Fibroblast of pulmonary artery (primary cell): Measurements from ENCODE around the gene MYL9.

ENCODE experiments used
- DNase-seq: peaks from one replicate; pipeline ENCODE4 v3.0.0-alpha.2; 2010; ENCODE audit warnings: low read depth
- H3K4me3 ChIP-seq: replicated peaks from 2 replicates; pipeline ENCODE4 v1.5.1; 2011; ENCODE audit warnings: low read depth, mild to moderate bottlenecking, control low read depth, low read length, moderate library complexity
- TF ChIP-seq, protein P1 (sequence below): IDR thresholded peaks from 2 replicates; pipeline ENCODE4 v1.5.1; 2011; ENCODE audit warnings: mild to moderate bottlenecking, control low read depth, low read length, inconsistent platforms; ENCODE audit errors: missing control alignments

MYL9 gene

DNA sequence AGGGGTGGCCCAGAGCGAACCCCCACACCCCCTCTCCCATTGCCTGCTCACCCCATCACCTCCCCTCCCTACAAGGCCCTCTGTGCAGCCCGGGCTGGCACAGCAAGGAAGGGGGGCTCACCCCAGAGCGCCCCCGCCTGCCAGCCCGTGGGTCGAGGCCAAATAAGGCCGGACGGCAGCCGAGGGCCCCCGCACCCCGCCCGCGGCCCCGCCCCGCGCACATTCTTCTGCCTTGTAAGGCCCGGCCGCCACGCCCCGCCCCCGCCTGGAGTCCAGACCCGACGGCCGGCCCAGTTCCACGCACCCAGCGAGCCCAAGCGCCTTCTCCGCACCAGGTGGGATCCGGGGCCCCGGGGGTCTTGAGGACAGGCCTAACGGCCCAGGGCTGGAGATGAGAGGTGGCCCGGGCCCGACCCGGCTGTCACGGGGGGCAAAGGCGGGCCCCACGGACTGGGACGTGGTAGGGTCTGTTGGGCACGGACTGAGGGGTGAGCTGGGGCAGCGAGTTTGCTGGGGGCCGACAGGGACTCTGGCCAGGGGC is at the start of gene MYL9:
Gene MYL9, plus strand, starts transcription at position 293 of the 541 bp plus-strand sequence. CDS start 3,366 bp downstream, outside the sequence.
- TF ChIP-seq, protein P1, sequence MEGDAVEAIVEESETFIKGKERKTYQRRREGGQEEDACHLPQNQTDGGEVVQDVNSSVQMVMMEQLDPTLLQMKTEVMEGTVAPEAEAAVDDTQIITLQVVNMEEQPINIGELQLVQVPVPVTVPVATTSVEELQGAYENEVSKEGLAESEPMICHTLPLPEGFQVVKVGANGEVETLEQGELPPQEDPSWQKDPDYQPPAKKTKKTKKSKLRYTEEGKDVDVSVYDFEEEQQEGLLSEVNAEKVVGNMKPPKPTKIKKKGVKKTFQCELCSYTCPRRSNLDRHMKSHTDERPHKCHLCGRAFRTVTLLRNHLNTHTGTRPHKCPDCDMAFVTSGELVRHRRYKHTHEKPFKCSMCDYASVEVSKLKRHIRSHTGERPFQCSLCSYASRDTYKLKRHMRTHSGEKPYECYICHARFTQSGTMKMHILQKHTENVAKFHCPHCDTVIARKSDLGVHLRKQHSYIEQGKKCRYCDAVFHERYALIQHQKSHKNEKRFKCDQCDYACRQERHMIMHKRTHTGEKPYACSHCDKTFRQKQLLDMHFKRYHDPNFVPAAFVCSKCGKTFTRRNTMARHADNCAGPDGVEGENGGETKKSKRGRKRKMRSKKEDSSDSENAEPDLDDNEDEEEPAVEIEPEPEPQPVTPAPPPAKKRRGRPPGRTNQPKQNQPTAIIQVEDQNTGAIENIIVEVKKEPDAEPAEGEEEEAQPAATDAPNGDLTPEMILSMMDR = no peak
- peak within 1 kb of the TSS; percentile 87 for H3K4me3 ChIP-seq
- peak; percentile 77 for DNase-seq

DNA sequence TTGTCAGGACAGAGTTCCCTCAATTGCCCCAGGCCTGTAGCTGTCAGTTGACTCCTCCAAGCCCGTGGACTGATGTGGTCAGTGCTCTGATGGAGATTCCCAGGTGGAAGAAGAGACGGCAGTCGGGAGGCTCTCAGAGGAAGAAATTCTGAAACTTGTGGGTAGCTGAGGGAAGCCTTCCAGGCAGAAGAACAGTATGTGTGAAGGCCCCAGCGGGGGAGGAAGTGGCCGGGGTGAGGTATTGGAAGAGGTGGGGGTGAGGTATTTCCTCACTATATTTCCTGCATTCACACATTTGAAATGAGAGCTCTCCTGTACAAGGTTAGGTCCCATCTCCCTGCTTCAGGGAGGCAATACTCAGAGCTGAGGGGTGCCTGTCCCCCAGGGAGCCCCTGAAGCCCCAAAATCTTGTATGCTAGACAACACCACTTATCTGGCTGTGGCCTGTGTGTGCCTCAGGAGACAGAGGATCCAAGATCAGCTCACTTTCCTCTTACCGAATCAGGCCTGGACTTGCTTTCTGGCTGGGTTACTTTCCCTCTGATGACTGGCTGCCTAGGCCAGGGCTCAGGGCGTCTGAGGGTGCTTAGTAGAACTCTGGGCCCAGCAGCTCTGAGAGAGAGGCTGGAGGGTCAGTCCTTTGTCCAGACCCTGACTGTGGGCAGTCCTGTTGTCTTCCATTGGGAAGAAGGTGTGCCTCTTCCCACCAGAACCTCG is 49.3 kb upstream of the MYL9 start:
- H3K4me3 ChIP-seq = no peak overlapping the region
- peak; percentile 51 for DNase-seq
- TF ChIP-seq, protein P1 = no peak

DNA sequence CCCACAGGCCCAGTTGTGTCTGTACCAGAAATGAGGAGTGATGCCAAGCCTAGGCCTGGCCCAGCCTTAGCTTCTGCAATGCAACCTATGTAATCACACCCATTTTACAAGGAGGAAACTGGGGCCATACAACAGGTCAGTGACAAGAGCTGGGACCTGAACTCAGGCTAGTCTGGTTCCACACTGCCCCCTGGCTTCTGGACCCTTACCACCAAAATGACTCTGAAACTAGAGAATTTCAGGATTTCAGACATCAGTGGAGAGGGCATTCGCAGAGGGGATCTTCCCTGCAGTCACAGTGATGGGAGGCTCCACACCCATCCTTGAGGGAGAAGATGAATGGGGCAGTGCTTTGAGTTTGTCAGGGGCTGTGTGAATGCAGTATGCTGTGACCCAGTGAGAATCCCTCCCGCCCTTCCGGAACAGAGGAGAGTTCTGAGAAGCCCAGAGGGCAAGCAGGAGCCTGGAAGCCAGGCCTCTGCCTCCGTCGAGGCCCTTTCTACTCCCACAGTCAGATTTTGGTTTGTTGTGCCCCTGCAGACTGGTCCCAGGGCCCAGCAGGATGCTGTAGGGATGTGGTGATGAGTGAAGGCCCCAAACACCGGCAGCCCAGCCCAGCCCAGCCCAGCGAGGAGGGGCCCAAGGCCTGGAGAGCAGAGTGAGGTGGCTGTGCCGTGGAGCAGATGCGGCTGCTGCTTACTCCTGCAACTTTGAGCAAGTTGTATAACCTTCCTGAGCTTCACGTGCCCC is 48.1 kb upstream of the MYL9 start:
- no peak overlapping the region for H3K4me3 ChIP-seq
- TF ChIP-seq, protein P1 = peak; percentile 24
- DNase-seq = no peak

DNA sequence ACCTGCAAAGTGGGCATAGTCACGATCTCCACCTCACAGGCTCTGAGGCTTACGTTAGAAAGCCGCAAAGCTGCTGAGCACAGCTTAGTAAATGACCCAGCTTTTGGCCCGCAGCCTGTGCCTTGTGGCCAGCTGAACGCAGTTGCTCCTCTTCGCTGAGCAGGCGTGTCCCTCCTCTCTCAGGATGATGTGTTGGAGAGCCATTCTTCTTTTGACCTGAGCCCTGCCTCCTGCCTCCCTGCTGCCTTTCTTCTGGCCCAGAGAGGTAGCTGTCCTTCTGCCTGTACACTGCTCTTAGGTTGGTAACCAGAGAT is 47.6 kb upstream of the MYL9 start:
- TF ChIP-seq, protein P1 = no peak
- no peak overlapping the region for H3K4me3 ChIP-seq
- peak; percentile 64 for DNase-seq

DNA sequence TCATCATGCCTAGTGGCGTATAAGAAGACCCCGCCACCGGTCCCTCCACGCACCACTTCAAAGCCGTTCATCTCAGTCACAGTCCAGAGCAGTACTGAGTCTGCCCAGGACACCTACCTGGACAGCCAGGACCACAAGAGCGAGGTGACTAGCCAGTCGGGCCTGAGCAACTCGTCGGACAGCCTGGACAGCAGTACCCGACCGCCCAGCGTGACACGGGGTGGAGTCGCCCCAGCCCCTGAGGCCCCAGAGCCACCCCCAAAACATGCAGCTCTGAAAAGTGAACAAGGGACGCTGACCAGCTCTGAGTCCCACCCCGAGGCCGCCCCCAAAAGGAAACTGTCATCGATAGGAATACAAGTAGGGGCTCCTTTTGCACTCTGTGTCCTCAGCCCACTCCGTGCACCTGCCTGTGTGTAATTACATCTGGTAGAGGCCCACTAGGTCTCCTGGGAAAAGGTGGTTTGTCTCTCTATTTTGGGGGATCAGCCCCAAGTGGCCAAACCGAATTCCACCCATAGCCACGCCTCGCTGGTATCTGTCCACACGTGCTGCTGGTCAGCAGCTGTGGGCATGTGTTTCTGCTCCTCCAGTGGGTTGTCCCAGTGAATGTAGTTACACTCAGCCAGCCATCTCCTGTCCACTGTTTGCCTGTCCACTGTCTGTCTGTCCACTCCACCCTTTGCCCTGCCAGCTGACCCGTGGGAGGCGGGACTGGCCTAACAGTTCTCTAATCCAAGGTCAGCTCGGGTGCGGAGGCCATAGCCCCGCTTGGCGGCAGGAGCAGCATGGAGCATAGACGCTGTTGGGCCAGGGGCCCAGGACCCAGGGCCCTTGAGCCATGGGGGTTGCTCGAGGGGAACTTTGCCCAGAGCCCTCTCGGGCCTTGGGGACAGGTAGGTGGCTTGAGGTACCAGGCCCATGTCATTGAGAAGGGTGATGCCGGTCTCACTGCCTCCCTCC is 44.3 kb upstream of the MYL9 start:
- DNase-seq = no peak
- TF ChIP-seq, protein P1 = no peak
- no peak overlapping the region for H3K4me3 ChIP-seq

DNA sequence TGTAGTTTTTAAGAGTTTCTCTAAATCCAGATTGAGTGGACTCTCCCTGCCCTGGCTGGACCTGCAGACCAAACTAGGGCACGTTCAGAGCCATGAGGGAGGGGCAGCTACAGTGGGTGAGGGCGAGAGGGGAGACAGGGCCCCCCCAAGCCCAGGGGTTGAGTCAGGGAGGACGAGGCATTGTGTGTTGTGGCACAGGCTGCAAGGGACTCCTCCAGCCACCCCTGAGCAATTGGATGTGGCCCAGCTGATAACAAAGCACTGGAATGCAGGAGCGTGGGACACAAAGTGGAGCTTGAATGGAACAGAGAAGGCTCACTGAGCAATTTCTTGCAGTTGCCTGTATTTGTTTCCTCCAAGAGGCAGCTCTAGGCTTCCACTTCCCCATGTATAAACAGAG is 43.5 kb upstream of the MYL9 start:
- H3K4me3 ChIP-seq = no peak overlapping the region
- TF ChIP-seq, protein P1 = no peak
- peak; percentile 66 for DNase-seq
